Heart left ventricle (tissue), 16 donors: ENCODE data around the gene PSMD13. TPM values are rescaled to one million over a fixed set of nuclear protein-coding genes. Genes with fewer than 3 reads are reported as not detected.

Experiments
- ATAC-seq, 4 donors: fragments of 200-7000 bp; cut with Tn5 transposase; one replicate each; pipeline ENCODE4 v1.9.1; 2020 to 2022; ENCODE audit warnings: moderate library complexity in 4 of 4, mild to moderate bottlenecking in 3 of 4, moderate number of reproducible peaks in 1 of 4
- DNase-seq, 5 donors: peaks; one replicate each; pipeline ENCODE4 v3.0.0-alpha.2; 2020
- H3K27ac ChIP-seq, 12 donors: fragments of 200-600 bp; sonication (generic) in 4 of 12; one replicate each; pipeline versions ENCODE4 v1.5.0 to v1.8.0; 2016 to 2022; ENCODE audit warnings: mild to moderate bottlenecking in 2 of 12
- H3K27me3 ChIP-seq, 9 donors: fragments of 200-600 bp; sonication (generic) in 2 of 9; one replicate each; pipeline versions ENCODE4 v1.5.1 to v1.8.0; 2016 to 2022; ENCODE audit warnings: mild to moderate bottlenecking in 3 of 9
- H3K36me3 ChIP-seq, 9 donors: fragments of 200-600 bp; sonication (generic) in 2 of 9; one replicate each; pipeline versions ENCODE4 v1.5.0 to v1.8.0; 2018 to 2022; ENCODE audit warnings: mild to moderate bottlenecking in 2 of 9
- H3K4me1 ChIP-seq, 12 donors: fragments of 200-600 bp; sonication (generic) in 4 of 12; one replicate each; pipeline versions ENCODE4 v1.5.0 to v1.8.0; 2016 to 2022; ENCODE audit warnings: mild to moderate bottlenecking in 3 of 12
- H3K4me3 ChIP-seq, 12 donors: fragments of 200-600 bp; sonication (generic) in 4 of 12; one replicate each; pipeline versions ENCODE4 v1.5.0 to v1.8.0; 2017 to 2022; ENCODE audit warnings: mild to moderate bottlenecking in 9 of 12, moderate library complexity in 4 of 12
- H3K9me3 ChIP-seq, 12 donors: fragments of 200-600 bp; sonication (generic) in 4 of 12; one replicate each; pipeline versions ENCODE4 v1.5.0 to v1.8.0; 2016 to 2022; ENCODE audit warnings: mild to moderate bottlenecking in 1 of 12
- POLR2A ChIP-seq, 2 donors: fragments of 450-650 bp; IDR thresholded peaks; one replicate each; pipeline ENCODE4 v1.6.1; 2017; ENCODE audit warnings: antibody characterized with exemption in 2 of 2, mild to moderate bottlenecking in 2 of 2, moderate library complexity in 2 of 2
- WGBS, 4 donors: extraction: QIAGEN DNeasy Blood & Tissue Kit in 2 of 4; methylation state at CpG; one replicate each; pipeline versions ENCODE4 v1.1.5 to v1.1.7; 2013 to 2018; 5-methylcytosine and 5-hydroxymethylcytosine counted together
- intact Hi-C, 10 donors: fragments of 100-400 bp; cut with DNase I; formaldehyde crosslinking; loops; one replicate each; pipeline versions ENCODE4 v1.11.1 to v1.14.2; 2022
- polyA plus RNA-seq, 2 donors: library from polyadenylated mRNA; stranded (reverse); fragments of 200-250 nt; gene quantifications; one replicate each; pipeline ENCODE4 v1.2.3, GENCODE V29; 2013
- total RNA-seq, 9 donors: library from RNA; depleted of rRNA in 2 of 9; stranded (reverse); fragments of >200 nt in 2 of 9; fragmentation: NEBNext Ultra II Directional in 3 of 9; extraction: Animal tissue kit (Norgen Biotek cat#: 25700) in 3 of 9; gene quantifications; one replicate each; pipeline versions ENCODE4 v1.1.0 to v1.2.4, GENCODE V29; 2016 to 2023
- TF ChIP-seq, protein P1 (sequence below), 12 donors: fragments of 200-600 bp; sonication (generic) in 4 of 12; IDR thresholded peaks; one replicate each; pipeline versions ENCODE4 v1.5.0 to v1.8.0; 2018 to 2022; ENCODE audit warnings: antibody characterized with exemption in 12 of 12, mild to moderate bottlenecking in 5 of 12
- donor health status: ischemic (EF 13 %, LVEDD 7.1; RV severe dilation, severe dysfunction).
- donor health status: healthy with polysubstance abuse.
- donor health status: DM: no; HTN: yes; CAD: no.
- donor health status: DM: no; HTN: no; CAD: no.
- donor health status: ischemic (EF 25% LVEDD 6.9; RV normal size, moderate dysfunction).
- donor health status: ischemic (EF 25% LVEDD 5.7; RV mildly dilated, moderate dysfunction).
- donor health status: healthy.
- donor health status: DM: yes; HTN: yes; CAD: no.
- donor health status: ischemic (EF 35%, LVEDD 5.7; RV mildly dilated, moderate dysfunction).
- donor health status: nonischemic (EF 11% LVEDD 7.7; RV severe dilation, severe dysfunction).
- donor health status: DM: yes; HTN: yes; CAD: no.
- donor health status: PGD.
- donor health status: ischemic (EF 29% LVEDD 5.4; RV normal size, mild dysfunction).
- donor health status: nonischemic (EF 23%, LVEDD 6.1; RV moderate dilation, normal function).

Gene PSMD13
- total and polyA plus RNA-seq, 11 donors, result 75.1 to 140 (median 89.5) TPM

DNA sequence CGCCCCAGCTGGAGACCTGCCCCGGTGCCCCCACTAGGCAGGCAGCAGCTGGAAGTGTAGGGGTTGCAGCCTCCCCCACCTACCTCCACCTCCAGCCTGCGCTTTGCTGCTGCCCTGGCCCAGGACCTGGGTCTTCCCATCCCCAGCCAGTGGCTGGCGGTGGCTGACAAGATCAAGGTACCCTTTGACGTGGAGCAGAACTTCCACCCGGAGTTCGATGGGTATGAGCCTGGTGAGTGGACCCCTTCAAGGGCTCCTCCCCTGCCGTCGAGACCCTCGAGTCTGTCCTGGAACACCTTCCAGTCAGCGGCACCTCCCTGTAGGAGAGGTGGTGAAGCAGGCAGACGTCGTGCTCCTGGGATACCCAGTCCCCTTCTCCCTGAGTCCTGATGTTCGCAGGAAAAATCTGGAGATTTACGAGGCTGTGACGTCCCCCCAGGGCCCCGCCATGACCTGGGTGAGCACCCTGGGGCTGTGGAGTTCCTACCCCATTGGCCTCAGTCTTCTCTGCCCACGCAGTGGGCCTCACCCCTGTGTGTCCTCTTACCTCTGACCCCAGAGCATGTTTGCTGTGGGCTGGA, 56.6 kb downstream of the PSMD13 start:
- Histone ChIP-seq H3K4me3 (no peak overlapping the region), H3K4me1 (peaks cover 0 to 30% (median 8%) of the 10 kb centered on the region in 12 donors), H3K9me3 (no peaks in the 10 kb centered on the region), H3K27me3 (peaks cover 0 to 9% (median 2%) of the 10 kb centered on the region in 9 donors), H3K27ac (no peak overlapping the region), H3K36me3 (peaks cover 0 to 9% (median 0%) of the 10 kb centered on the region in 9 donors)
- intact Hi-C loops, result loop anchor here in 2 of 10 donors (5.0 to 10.0 kb wide), 2 partner anchors 41 to 89 kb away; partner anchors contain the start of genes BET1L (in 1 of the 2) and RIC8A (in 1 of the 2)
- TF ChIP-seq POLR2A (IDR thresholded peaks at IDR 0.05), result no peak
- TF ChIP-seq, protein P1, sequence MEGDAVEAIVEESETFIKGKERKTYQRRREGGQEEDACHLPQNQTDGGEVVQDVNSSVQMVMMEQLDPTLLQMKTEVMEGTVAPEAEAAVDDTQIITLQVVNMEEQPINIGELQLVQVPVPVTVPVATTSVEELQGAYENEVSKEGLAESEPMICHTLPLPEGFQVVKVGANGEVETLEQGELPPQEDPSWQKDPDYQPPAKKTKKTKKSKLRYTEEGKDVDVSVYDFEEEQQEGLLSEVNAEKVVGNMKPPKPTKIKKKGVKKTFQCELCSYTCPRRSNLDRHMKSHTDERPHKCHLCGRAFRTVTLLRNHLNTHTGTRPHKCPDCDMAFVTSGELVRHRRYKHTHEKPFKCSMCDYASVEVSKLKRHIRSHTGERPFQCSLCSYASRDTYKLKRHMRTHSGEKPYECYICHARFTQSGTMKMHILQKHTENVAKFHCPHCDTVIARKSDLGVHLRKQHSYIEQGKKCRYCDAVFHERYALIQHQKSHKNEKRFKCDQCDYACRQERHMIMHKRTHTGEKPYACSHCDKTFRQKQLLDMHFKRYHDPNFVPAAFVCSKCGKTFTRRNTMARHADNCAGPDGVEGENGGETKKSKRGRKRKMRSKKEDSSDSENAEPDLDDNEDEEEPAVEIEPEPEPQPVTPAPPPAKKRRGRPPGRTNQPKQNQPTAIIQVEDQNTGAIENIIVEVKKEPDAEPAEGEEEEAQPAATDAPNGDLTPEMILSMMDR (IDR thresholded peaks at IDR 0.05), result no peak
- 75 to 97% (median 84%) methylated on average over 6 to 18 of the region's 18 CpGs for WGBS, 4 donors
- ATAC-seq (no peak), DNase-seq (peak in 2 of 5 donors; percentile 8 to 63)

DNA sequence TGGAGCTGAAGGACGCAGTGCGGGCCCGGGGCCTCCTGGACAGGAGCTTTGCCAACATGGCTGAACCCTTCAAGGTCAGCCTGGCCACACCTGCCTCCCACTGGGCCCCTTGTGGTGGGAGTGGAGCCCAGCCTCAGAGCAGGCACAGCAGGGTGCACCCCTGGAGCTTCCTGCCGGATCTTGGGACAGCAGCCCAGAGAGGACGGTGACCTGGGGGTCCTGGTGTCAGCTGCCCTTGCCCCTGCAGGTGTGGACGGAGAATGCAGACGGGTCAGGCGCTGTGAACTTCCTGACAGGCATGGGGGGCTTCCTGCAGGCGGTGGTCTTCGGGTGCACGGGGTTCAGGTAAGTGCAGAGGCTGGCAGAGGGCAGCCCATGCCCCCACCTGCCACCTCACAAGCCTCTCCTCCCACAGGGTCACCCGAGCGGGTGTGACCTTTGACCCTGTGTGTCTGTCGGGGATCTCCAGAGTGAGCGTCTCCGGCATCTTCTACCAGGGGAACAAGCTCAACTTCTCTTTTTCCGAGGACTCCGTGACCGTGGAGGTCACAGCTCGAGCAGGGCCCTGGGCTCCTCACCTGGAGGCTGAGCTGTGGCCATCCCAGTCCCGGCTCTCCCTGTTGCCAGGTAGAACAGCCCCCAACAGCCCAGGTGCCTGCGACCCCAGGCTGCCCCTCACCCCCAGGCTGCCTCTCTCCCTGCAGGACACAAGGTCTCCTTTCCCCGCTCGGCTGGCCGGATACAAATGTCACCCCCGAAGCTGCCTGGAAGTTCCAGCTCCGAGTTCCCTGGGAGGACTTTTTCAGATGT, 57.3 kb downstream of the PSMD13 start:
- peak in 3 of 5 donors; percentile 21 to 47 (median 22) for DNase-seq
- Histone ChIP-seq H3K9me3 (no peaks in the 10 kb centered on the region), H3K27ac (no peak overlapping the region), H3K4me3 (no peak overlapping the region), H3K36me3 (peaks cover 0 to 9% (median 0%) of the 10 kb centered on the region in 9 donors), H3K27me3 (peaks cover 0 to 15% (median 5%) of the 10 kb centered on the region in 9 donors), H3K4me1 (peaks cover 0 to 25% (median 6%) of the 10 kb centered on the region in 12 donors)
- intact Hi-C loops, result loop anchor here in 2 of 10 donors (5.0 to 10.0 kb wide), 2 partner anchors 42 to 89 kb away; partner anchors contain the start of genes BET1L (in 1 of the 2) and RIC8A (in 1 of the 2)
- WGBS, 4 donors, result 90 to 93% (median 91%) methylated on average over 21 to 27 of the region's 27 CpGs
- TF ChIP-seq, protein P1 (IDR thresholded peaks at IDR 0.05), result no peak
- TF ChIP-seq POLR2A (IDR thresholded peaks at IDR 0.05), result no peak
- no peak for ATAC-seq

DNA sequence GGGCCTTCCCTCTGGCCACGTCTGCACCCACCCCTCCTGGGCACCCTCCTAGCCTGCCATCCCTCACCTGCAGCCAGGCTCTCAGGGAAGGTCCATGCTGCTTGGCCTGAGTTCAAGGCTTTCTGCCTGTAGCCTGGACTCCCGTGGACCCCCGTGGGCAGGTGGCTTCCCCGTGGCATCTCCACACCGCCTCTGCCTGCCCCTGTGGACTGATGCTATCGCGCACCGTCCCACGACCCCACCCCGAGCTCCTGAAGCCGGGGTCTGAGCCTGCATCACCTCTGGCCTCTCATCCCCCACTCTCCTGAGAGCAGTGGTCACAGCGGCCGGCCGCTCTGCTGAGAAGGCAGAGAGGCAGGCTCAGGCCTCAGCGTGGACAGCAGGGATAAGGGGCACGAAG, 58.0 kb downstream of the PSMD13 start:
- H3K4me3 ChIP-seq, result no peak overlapping the region
- peaks cover 0 to 9% (median 0%) of the 10 kb centered on the region in 9 donors for H3K36me3 ChIP-seq
- H3K4me1 ChIP-seq, result peaks cover 0 to 18% (median 3%) of the 10 kb centered on the region in 12 donors
- TF ChIP-seq, protein P1 (IDR thresholded peaks at IDR 0.05), result no peak
- TF ChIP-seq POLR2A (IDR thresholded peaks at IDR 0.05), result no peak
- H3K27me3 ChIP-seq, result peaks cover 4 to 22% (median 8%) of the 10 kb centered on the region in 9 donors
- H3K9me3 ChIP-seq, result no peaks in the 10 kb centered on the region
- ATAC-seq (no peak), DNase-seq (peak in 3 of 5 donors; percentile 17 to 33 (median 25))
- WGBS, 4 donors, result 87 to 100% (median 90%) methylated on average over 6 to 16 of the region's 16 CpGs
- intact Hi-C loops, result loop anchor here in 2 of 10 donors (5.0 to 10.0 kb wide), 2 partner anchors 42 to 90 kb away; partner anchors contain the start of genes BET1L (in 1 of the 2) and RIC8A (in 1 of the 2)
- H3K27ac ChIP-seq, result no peak overlapping the region
